GM12878 (cell line): ENCODE data around the gene DENND1A.

ENCODE experiments used
- ATF3 ChIP-seq: IDR thresholded peaks from 2 replicates; pipeline ENCODE4 v1.6.1; 2011; ENCODE audit warnings: low read depth, mild to moderate bottlenecking, low read length, moderate library complexity, borderline replicate concordance; ENCODE audit errors: extremely low read depth
- CTCF ChIP-seq, 3 experiments: IDR thresholded peaks in 2 of 3; conservative IDR thresholded peaks in 1 of 3; 2 replicates each; pipeline ENCODE4 v1.5.1; 2011; ENCODE audit warnings: low read depth in 3 of 3, low read length in 3 of 3, mild to moderate bottlenecking in 3 of 3, control low read depth in 2 of 3, moderate library complexity in 2 of 3, inconsistent platforms in 1 of 3, mixed read lengths in 1 of 3; ENCODE audit not compliant: control insufficient read depth in 2 of 3, insufficient read depth in 1 of 3; ENCODE audit errors: extremely low read depth in 1 of 3
- CUX1 ChIP-seq: IDR thresholded peaks from 2 replicates; pipeline ENCODE4 v1.6.1; 2012; ENCODE audit warnings: improper control_type of control experiment, low read depth, low read length; ENCODE audit not compliant: insufficient replicate concordance
- IRF5 ChIP-seq: fragments of 450-650 bp; IDR thresholded peaks from 2 replicates; pipeline ENCODE4 v1.6.1; 2017; ENCODE audit warnings: borderline replicate concordance
- JUND ChIP-seq: IDR thresholded peaks from 2 replicates; pipeline ENCODE4 v1.6.1; 2012; ENCODE audit warnings: low read depth, mild to moderate bottlenecking, low read length, improper control_type of control experiment, moderate library complexity
- NFYA ChIP-seq: IDR thresholded peaks from 2 replicates; pipeline ENCODE4 v1.6.1; 2011; ENCODE audit warnings: low read depth, mild to moderate bottlenecking, low read length, improper control_type of control experiment, borderline replicate concordance
- POLR2AphosphoS5 ChIP-seq: IDR thresholded peaks from 2 replicates; pipeline ENCODE4 v1.6.1; 2011; ENCODE audit warnings: mild to moderate bottlenecking, low read length, inconsistent platforms
- POU2F2 ChIP-seq: IDR thresholded peaks from 3 replicates; pipeline ENCODE4 v1.6.1; 2011; ENCODE audit warnings: low read depth, mild to moderate bottlenecking, low read length, borderline replicate concordance
- SMAD1 ChIP-seq: fragments of 450-650 bp; IDR thresholded peaks from 2 replicates; pipeline ENCODE4 v1.6.1; 2018; ENCODE audit warnings: mild to moderate bottlenecking, low read depth; ENCODE audit not compliant: partially characterized antibody
- SMC3 ChIP-seq: IDR thresholded peaks from 2 replicates; pipeline ENCODE4 v1.6.1; 2011; ENCODE audit warnings: low read length, improper control_type of control experiment, borderline replicate concordance
- USF1 ChIP-seq: IDR thresholded peaks from 2 replicates; pipeline ENCODE4 v1.6.1; 2011; ENCODE audit warnings: borderline replicate concordance, low read depth, mild to moderate bottlenecking, moderate library complexity, mixed read lengths, low read length; ENCODE audit not compliant: insufficient read depth; ENCODE audit errors: extremely low read length
- YY1 ChIP-seq: IDR thresholded peaks from 2 replicates; pipeline ENCODE4 v1.6.1; 2011; ENCODE audit warnings: low read depth, mild to moderate bottlenecking, low read length

GRCh38 chr9:123493627-123494026 is 436.3 kb downstream of the DENND1A start:
- TF ChIP-seq CUX1 (no peak), POU2F2 (no peak), YY1 (no peak), ATF3 (no peak), NFYA (no peak), POLR2AphosphoS5 (no peak), SMC3 (no peak), JUND (no peak), IRF5 (no peak), SMAD1 (no peak), CTCF (IDR thresholded peaks at IDR 0.05 in 2 of 3, conservative IDR thresholded peaks at IDR 0.05 in 1 of 3; ENCODE audit: control insufficient read depth in 2 of 3, extremely low read depth in 1 of 3, insufficient read depth in 1 of 3, low read depth in 3 of 3, low read length in 3 of 3) (no peak), USF1 (no peak)
